GM19467 (cell line): ENCODE measurements around the gene MOK.
"Not testable (repeated sequence)": the region's sequence is repeated elsewhere in the genome, so short reads cannot be mapped to it uniquely, and the experiment has no call there.

Source experiments
- ATAC-seq: cut with Tn5 transposase; IDR thresholded peaks from one replicate; pipeline ENCODE4 v1.9.1; 2021; ENCODE audit warnings: mild to moderate bottlenecking, moderate library complexity; ENCODE audit not compliant: unreplicated experiment

The MOK gene, protein sequence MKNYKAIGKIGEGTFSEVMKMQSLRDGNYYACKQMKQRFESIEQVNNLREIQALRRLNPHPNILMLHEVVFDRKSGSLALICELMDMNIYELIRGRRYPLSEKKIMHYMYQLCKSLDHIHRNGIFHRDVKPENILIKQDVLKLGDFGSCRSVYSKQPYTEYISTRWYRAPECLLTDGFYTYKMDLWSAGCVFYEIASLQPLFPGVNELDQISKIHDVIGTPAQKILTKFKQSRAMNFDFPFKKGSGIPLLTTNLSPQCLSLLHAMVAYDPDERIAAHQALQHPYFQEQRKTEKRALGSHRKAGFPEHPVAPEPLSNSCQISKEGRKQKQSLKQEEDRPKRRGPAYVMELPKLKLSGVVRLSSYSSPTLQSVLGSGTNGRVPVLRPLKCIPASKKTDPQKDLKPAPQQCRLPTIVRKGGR

GRCh38 chr14:102304611-102305506 is at the start of gene MOK:
TSS of gene MOK (minus strand) at chr14:102305164. CDS start at chr14:102304968, 196 bp downstream.
- ATAC-seq, result peak; percentile 90

DNA sequence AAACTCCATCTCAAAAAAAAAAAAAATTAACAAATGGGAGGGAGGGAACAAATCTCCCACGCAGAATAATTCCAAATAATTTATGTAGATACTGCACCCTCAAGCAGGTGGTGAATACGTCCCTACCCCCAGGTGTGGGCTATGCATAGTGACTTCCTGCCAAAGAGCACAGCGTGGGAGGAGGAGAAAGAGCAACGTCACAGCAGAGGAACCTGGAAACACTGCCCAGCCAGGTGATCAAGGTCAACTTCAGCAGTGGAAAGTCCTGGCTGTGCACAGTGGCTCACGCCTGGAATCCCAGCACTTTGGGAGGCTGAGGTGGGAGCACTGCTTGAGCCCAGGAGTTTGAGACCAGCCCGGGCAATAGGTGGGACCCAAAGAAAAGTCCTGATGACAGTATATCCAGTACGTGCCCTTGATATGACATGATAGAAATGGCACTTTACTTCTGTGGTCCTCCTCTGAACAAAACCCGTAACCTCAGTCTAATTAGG is 48.2 kb upstream of the MOK start:
- no peak for ATAC-seq

DNA sequence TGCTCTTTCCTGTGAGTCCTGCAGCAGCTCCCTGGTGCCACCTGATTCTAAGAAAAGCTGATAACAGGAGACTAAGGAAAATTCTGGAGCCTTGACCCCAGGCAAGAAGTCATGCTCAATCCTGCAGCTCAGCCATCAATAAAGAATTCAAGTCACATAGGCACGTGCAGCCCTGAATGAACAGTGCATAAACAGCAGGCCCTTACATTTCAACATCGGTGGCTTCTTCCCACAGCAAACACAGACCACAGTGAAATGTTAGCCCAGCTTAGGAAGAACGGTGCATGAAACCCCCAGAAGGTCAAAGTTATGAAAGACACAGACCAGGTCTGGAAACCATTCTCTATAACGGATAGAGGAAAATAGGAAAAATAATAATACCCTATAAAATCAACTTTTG is 47.2 kb upstream of the MOK start:
- ATAC-seq, result no peak

DNA sequence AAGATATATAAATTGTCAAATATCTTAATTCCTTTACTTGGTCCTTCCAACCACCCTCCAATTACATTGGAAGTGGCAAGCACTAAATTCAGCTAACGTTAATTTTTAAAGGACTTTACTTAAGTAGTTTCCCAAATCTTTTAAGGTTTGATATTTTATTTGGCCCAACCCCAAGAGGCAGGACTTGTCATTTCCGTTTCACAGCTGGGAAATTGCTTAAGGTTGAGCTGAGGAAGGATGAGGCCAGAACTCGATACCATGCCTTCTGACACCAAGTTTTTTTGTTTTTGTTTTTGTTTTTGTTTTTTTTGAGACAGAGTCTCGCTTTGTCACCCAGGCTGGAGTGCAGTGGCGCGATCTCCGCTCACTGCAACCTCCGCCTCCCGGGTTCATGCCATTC is 46.6 kb upstream of the MOK start:
- ATAC-seq, result not testable (repeated sequence)

DNA sequence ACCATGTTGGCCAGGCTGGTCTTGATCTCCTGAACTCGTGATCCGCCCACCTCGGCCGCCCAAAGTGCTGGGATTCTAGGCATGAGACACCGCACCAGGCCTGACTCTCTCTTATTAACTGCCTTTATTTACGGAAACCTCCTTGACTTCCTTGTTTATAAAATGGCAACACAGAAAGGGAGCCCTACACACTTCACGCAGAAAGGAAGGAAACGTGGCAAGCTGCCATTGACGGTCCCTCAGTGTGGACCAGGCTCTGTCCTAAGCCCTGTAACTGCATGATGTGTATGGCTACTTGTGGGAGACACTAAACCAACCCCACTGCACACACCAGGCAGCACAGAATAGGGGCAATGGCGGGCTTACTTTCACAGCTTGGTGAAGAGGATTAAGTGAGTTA is 46.1 kb upstream of the MOK start:
- no peak for ATAC-seq

DNA sequence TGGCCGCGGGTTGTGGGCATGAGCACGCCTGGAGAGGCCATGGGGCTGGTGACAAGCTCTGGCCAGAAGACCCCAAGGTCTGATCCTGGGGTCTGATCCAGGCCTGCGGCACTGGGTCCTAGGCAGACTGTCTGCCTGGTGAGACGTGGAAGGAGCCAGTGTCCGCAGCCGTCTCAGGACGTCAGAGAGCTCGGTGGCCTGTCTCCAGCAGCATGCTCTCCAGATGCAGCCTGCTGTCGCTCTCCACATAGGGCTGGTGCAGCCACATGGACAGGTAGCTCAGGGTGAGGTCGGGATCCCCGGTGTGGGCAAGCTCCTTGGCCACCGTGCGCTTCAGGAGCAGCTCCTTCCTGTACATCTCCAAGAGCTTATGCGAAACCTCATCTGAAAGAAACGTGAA is 43.4 kb upstream of the MOK start:
- ATAC-seq, result no peak

GRCh38 chr14:102346645-102347044 is 41.7 kb upstream of the MOK start:
- ATAC-seq, result no peak

- no peak for ATAC-seq
These were observed 40.3 kb upstream of the MOK start for GRCh38 chr14:102345232-102345631.

- no peak for ATAC-seq
These were observed 39.5 kb upstream of the MOK start for GRCh38 chr14:102344485-102344884.

DNA sequence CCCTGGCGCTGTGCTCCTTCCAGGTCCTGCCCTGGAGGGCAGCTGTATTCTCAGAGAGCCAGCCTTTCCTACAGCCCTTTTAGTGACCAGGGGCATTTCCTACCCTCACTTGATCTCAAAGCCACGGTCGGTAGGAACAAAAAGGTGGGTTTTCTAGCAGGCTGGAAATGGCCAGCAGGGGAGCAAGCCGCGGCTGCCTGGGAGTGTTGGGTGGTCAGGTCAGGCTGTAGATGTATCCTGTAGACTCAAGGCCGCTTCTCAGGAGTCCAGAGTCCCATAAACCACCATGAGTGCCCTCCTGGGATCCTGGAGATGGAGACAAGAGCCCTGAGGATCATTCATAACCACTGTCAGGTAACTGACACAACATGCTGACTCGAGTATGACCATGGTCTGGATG is 39.1 kb upstream of the MOK start:
- no peak for ATAC-seq

GRCh38 chr14:102342238-102342637 is 37.3 kb upstream of the MOK start:
- no peak for ATAC-seq

GRCh38 chr14:102341566-102341965 is 36.6 kb upstream of the MOK start:
- no peak for ATAC-seq

DNA sequence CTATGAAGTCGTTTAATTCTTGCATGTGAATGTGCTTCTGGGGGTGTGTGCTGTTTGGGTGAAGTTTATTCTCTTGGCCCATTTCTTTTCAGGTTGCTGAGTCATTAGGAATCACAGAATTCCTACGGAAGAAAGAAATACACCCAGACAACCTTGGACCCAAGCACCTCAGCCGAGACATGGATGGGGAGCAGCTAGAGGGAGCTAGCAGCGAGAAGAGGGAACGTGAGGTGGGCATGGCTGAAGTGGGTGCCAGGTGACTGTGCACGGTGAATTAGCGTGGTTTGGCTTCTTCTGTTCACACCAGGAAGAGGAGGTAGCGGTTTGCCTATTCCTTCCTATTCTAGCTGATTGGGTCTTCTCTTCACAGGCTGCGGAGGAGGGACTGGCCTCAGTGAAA is 33.8 kb upstream of the MOK start:
- no peak for ATAC-seq

- ATAC-seq, result no peak
These were observed 30.2 kb upstream of the MOK start for GRCh38 chr14:102335163-102335562.

- ATAC-seq, result no peak
These were observed 29.1 kb upstream of the MOK start for GRCh38 chr14:102333795-102334705.

- ATAC-seq, result no peak
These were observed 28.4 kb upstream of the MOK start for GRCh38 chr14:102333390-102333789.

- ATAC-seq, result no peak
These were observed 25.8 kb upstream of the MOK start for GRCh38 chr14:102330806-102331205.

DNA sequence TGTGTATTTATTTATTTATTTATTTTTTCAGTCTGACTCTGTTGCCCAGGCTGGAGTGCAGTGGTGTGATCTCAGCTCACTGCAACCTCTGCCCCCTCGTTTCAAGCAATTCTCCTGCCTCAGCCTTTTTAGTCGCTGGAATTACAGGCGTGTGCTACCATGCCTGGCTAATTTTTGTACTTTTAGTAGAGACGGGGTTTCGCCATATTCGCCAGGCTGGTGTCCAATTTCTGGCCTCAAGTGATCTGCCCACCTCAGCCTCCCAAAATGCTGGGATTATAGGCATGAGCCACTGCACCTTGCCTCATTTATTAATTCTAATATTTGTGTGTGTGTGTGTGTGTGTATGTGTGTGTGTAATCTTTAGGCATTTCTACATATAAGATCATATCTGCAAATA is 24.4 kb upstream of the MOK start:
- not testable (repeated sequence) for ATAC-seq

- no peak for ATAC-seq
These were observed 21.6 kb upstream of the MOK start for GRCh38 chr14:102326583-102326982.

- no peak for ATAC-seq
These were observed 20.9 kb upstream of the MOK start for GRCh38 chr14:102325791-102326345.
